HepG2 (cell line): ENCODE results near the gene SLC16A14. TPM values are rescaled to one million over a fixed set of nuclear protein-coding genes. Genes with fewer than 3 reads are reported as not detected.
A peak's percentile ranks its signal among the peaks of the same experiment; 100 is the strongest.

ENCODE experiments used
- ARNTL ChIP-seq: sonication (generic); formaldehyde crosslinking; IDR thresholded peaks from 2 replicates; pipeline ENCODE4 v1.4.0; 2020; ENCODE audit warnings: mild to moderate bottlenecking, missing genetic modification reagents
- DPF2 ChIP-seq: sonication (generic); formaldehyde crosslinking; IDR thresholded peaks from 2 replicates; pipeline ENCODE4 v1.4.0; 2020; ENCODE audit warnings: mild to moderate bottlenecking, low read depth, missing genetic modification reagents, borderline replicate concordance
- JARID2 ChIP-seq: sonication (generic); formaldehyde crosslinking; IDR thresholded peaks from 2 replicates; pipeline ENCODE4 v1.8.1; 2023; ENCODE audit warnings: missing genetic modification reagents, inconsistent platforms; ENCODE audit not compliant: insufficient replicate concordance
- KDM2A ChIP-seq: sonication (generic); formaldehyde crosslinking; IDR thresholded peaks from 2 replicates; pipeline ENCODE4 v1.4.0; 2020; ENCODE audit warnings: low read depth, missing genetic modification reagents, borderline replicate concordance
- MTA3 ChIP-seq: sonication (generic); formaldehyde crosslinking; IDR thresholded peaks from 2 replicates; pipeline ENCODE4 v1.4.0; 2020; ENCODE audit warnings: missing genetic modification reagents
- SIX4 ChIP-seq: sonication (generic); formaldehyde crosslinking; IDR thresholded peaks from 2 replicates; pipeline ENCODE4 v1.4.0; 2020; ENCODE audit warnings: missing genetic modification reagents
- TRAFD1 ChIP-seq: sonication (generic); formaldehyde crosslinking; IDR thresholded peaks from 2 replicates; pipeline ENCODE4 v1.5.1; 2020; ENCODE audit warnings: missing genetic modification reagents, mild to moderate bottlenecking, borderline replicate concordance
- ZBTB46 ChIP-seq: sonication (generic); formaldehyde crosslinking; IDR thresholded peaks from 2 replicates; pipeline ENCODE4 v1.4.0; 2020; ENCODE audit warnings: mild to moderate bottlenecking, missing genetic modification reagents, borderline replicate concordance
- ZFAT ChIP-seq: sonication (generic); formaldehyde crosslinking; conservative IDR thresholded peaks from 2 replicates; pipeline ENCODE4 v1.8.1; 2023; ENCODE audit warnings: missing genetic modification reagents, inconsistent platforms
- ZNF430 ChIP-seq: sonication (generic); formaldehyde crosslinking; IDR thresholded peaks from 2 replicates; pipeline ENCODE4 v1.9.0; 2021; ENCODE audit warnings: mild to moderate bottlenecking, missing genetic modification reagents
- polyA plus RNA-seq, 8 experiments: library from polyadenylated mRNA; depleted of rRNA in 3 of 8; stranded (reverse) in 7 of 8; unstranded in 1 of 8; fragments of >200 nt; fragmentation: Illumina TruSeq in 4 of 8; extraction: Trizol in 4 of 8; gene quantifications; 2 replicates each; pipeline versions ENCODE4 v1.2.1 to v1.2.3, GENCODE V29; 2011 to 2016; ENCODE audit warnings: low read depth in 4 of 8, missing spikeins in 1 of 8, mixed read lengths in 1 of 8; ENCODE audit not compliant: insufficient read depth in 1 of 8
- total RNA-seq, 5 experiments: library from RNA; depleted of rRNA; stranded (reverse); fragments of >200 nt; fragmentation: Illumina TruSeq; extraction: Trizol; gene quantifications; 2 replicates each; pipeline ENCODE4 v1.2.3, GENCODE V29; 2016; ENCODE audit warnings: low read depth in 1 of 5
- TF ChIP-seq, protein P1 (sequence below): sonication (generic); formaldehyde crosslinking; IDR thresholded peaks from 2 replicates; pipeline ENCODE4 v1.5.0; 2020; ENCODE audit warnings: mild to moderate bottlenecking, missing genetic modification reagents, borderline replicate concordance
- TF ChIP-seq, protein P2 (sequence below): IDR thresholded peaks from 2 replicates; pipeline ENCODE4 v1.6.1; 2016; ENCODE audit warnings: control low read depth
- TF ChIP-seq, protein P3 (sequence below): sonication (generic); formaldehyde crosslinking; IDR thresholded peaks from 2 replicates; pipeline ENCODE4 v1.4.0; 2020; ENCODE audit warnings: missing genetic modification reagents, borderline replicate concordance

The SLC16A14 gene
- total and polyA plus RNA-seq, 2 of the 13 experiments (the other 11 are each of a cell fraction or from before 2014, with no cell fraction given), result 0.05 TPM; not detected in 1

DNA sequence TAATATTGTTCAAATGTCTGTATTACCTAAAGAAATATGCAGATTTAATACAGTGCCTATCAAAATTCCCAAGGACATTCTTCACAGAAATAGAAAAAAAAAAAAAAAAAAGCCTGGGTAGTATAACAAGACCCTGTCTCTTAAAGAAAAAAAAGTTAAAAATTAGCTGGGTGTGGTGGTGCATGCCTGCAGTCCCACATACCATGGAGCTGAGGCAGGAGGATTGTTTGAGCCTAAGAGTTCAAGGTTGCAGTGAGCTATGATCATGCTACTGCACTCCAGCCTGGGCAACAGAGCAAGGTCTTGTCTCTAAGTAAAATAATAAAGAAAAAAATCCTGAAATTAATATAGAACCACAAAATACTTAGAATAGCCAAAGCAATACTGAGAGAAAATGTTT lies 51.9 kb downstream of the SLC16A14 start (continued):
- TF ChIP-seq ZBTB46 (CRISPR knock-in tag), result no peak
- TF ChIP-seq KDM2A (CRISPR knock-in tag), result no peak
- TF ChIP-seq, protein P1, sequence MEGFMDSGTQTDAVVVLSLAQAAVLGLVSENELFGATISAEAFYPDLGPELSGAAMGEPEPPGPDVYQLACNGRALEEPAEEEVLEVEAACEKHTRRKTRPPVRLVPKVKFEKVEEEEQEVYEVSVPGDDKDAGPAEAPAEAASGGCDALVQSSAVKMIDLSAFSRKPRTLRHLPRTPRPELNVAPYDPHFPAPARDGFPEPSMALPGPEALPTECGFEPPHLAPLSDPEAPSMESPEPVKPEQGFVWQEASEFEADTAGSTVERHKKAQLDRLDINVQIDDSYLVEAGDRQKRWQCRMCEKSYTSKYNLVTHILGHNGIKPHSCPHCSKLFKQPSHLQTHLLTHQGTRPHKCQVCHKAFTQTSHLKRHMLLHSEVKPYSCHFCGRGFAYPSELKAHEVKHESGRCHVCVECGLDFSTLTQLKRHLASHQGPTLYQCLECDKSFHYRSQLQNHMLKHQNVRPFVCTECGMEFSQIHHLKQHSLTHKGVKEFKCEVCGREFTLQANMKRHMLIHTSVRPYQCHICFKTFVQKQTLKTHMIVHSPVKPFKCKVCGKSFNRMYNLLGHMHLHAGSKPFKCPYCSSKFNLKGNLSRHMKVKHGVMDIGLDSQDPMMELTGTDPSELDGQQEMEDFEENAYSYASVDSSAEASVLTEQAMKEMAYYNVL (CRISPR knock-in tag), result no peak
- TF ChIP-seq ARNTL, result no peak
- TF ChIP-seq JARID2 (CRISPR knock-in tag), result no peak
- TF ChIP-seq SIX4, result no peak
- TF ChIP-seq TRAFD1 (CRISPR knock-in tag), result no peak
- TF ChIP-seq ZFAT (CRISPR knock-in tag), result no peak
- TF ChIP-seq ZNF430 (CRISPR knock-in tag), result 0 out of 2 replicates have a peak, but pooled peaks have one; percentile 28
- no peak for TF ChIP-seq DPF2 (CRISPR knock-in tag)
- TF ChIP-seq, protein P2, sequence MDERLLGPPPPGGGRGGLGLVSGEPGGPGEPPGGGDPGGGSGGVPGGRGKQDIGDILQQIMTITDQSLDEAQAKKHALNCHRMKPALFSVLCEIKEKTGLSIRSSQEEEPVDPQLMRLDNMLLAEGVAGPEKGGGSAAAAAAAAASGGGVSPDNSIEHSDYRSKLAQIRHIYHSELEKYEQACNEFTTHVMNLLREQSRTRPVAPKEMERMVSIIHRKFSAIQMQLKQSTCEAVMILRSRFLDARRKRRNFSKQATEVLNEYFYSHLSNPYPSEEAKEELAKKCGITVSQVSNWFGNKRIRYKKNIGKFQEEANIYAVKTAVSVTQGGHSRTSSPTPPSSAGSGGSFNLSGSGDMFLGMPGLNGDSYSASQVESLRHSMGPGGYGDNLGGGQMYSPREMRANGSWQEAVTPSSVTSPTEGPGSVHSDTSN (CRISPR knock-in tag), result no peak
- TF ChIP-seq, protein P3, sequence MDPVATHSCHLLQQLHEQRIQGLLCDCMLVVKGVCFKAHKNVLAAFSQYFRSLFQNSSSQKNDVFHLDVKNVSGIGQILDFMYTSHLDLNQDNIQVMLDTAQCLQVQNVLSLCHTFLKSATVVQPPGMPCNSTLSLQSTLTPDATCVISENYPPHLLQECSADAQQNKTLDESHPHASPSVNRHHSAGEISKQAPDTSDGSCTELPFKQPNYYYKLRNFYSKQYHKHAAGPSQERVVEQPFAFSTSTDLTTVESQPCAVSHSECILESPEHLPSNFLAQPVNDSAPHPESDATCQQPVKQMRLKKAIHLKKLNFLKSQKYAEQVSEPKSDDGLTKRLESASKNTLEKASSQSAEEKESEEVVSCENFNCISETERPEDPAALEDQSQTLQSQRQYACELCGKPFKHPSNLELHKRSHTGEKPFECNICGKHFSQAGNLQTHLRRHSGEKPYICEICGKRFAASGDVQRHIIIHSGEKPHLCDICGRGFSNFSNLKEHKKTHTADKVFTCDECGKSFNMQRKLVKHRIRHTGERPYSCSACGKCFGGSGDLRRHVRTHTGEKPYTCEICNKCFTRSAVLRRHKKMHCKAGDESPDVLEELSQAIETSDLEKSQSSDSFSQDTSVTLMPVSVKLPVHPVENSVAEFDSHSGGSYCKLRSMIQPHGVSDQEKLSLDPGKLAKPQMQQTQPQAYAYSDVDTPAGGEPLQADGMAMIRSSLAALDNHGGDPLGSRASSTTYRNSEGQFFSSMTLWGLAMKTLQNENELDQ, result no peak
- TF ChIP-seq MTA3, result no peak
